PC-9 (cell line): ENCODE measurements around the gene KIF17. TPM values are rescaled to one million over a fixed set of nuclear protein-coding genes. Genes with fewer than 3 reads are reported as not detected.

Source experiments
- BruUV-seq: library from RNA; stranded (reverse); fragments of 400-500 nt; replicated peaks from 2 replicates; lab custom pipeline; 2021; lab: Mats Ljungman, UMichigan
- CTCF ChIA-PET: fragments of 300-600 bp; sonication (Branson Sonifier 250); formaldehyde crosslinking; loops from one replicate; lab custom pipeline; 2022; ENCODE audit warnings: antibody characterized with exemption; lab: Charles Lee
- POLR2A ChIA-PET: fragments of 300-600 bp; sonication (Branson Sonifier 250); formaldehyde crosslinking; loops from one replicate; lab custom pipeline; 2022; ENCODE audit warnings: antibody characterized with exemption; ENCODE audit not compliant: unreplicated experiment; lab: Charles Lee
- DNase-seq, 2 experiments: peaks; one replicate each; pipeline versions ENCODE4 v3.0.0 to v3.0.0-alpha.2; 2015 to 2022; ENCODE audit warnings: mixed read lengths in 1 of 2
- H2AFZ ChIP-seq: fragments of 200-600 bp; sonication (generic); 2 replicates; pipeline ENCODE4 v1.8.1; 2017; ENCODE audit warnings: antibody characterized with exemption
- H3F3A ChIP-seq: fragments of 200-600 bp; sonication (generic); 2 replicates; pipeline ENCODE4 v1.8.1; 2017; ENCODE audit warnings: antibody characterized with exemption, mild to moderate bottlenecking, low read depth; ENCODE audit not compliant: insufficient read depth
- H3K27ac ChIP-seq: fragments of 200-600 bp; sonication (generic); 2 replicates; pipeline ENCODE4 v1.6.1; 2016; ENCODE audit warnings: mixed run types
- H3K27me3 ChIP-seq: fragments of 200-600 bp; sonication (generic); 2 replicates; pipeline ENCODE4 v1.6.1; 2016; ENCODE audit warnings: low read depth, mixed run types; ENCODE audit not compliant: insufficient read depth
- H3K36me3 ChIP-seq: fragments of 200-600 bp; sonication (generic); 2 replicates; pipeline ENCODE4 v1.6.1; 2016; ENCODE audit warnings: low read depth, mixed run types
- H3K4me1 ChIP-seq: fragments of 200-600 bp; sonication (generic); replicated peaks from 2 replicates; pipeline ENCODE4 v1.6.1; 2016; ENCODE audit warnings: mixed run types; ENCODE audit not compliant: insufficient read depth
- H3K4me2 ChIP-seq: fragments of 200-600 bp; sonication (generic); 2 replicates; pipeline ENCODE4 v1.6.1; 2017; ENCODE audit warnings: mixed run types
- H3K4me3 ChIP-seq: fragments of 200-600 bp; sonication (generic); 2 replicates; pipeline ENCODE4 v1.6.1; 2016; ENCODE audit warnings: mixed run types
- H3K79me2 ChIP-seq: fragments of 200-600 bp; sonication (generic); 2 replicates; pipeline ENCODE4 v1.6.1; 2017; ENCODE audit warnings: low read depth, mixed run types
- H3K9me2 ChIP-seq: fragments of 200-600 bp; sonication (generic); 2 replicates; pipeline ENCODE4 v1.8.1; 2017; ENCODE audit warnings: mild to moderate bottlenecking; ENCODE audit not compliant: insufficient read depth
- H3K9me3 ChIP-seq: fragments of 200-600 bp; sonication (generic); 2 replicates; pipeline ENCODE4 v1.8.1; 2016; ENCODE audit warnings: low read depth; ENCODE audit not compliant: insufficient read depth
- H4K20me1 ChIP-seq: fragments of 200-600 bp; sonication (generic); 2 replicates; pipeline ENCODE4 v1.8.1; 2017; ENCODE audit not compliant: insufficient read depth
- EZH2 ChIP-seq: fragments of 200-600 bp; sonication (generic); IDR thresholded peaks from 2 replicates; pipeline ENCODE4 v1.8.0; 2017; ENCODE audit warnings: antibody characterized with exemption, low read depth
- intact Hi-C: fragments of 100-400 bp; cut with micrococcal nuclease; formaldehyde crosslinking; loops from one replicate; pipeline ENCODE4 v1.10.0; 2022; ENCODE audit not compliant: unreplicated experiment
- total RNA-seq: library from RNA; stranded (reverse); gene quantifications from 2 replicates; pipeline ENCODE4 v1.2.3, GENCODE V29; 2021
- TF ChIP-seq, protein P1 (sequence below): fragments of 200-600 bp; sonication (generic); conservative IDR thresholded peaks from 2 replicates; pipeline ENCODE4 v1.6.1; 2017; ENCODE audit warnings: mixed run types, antibody characterized with exemption, mild to moderate bottlenecking, moderate library complexity

Gene KIF17
- total RNA-seq, 1 experiment from 2014 or later = 1.2 TPM

DNA sequence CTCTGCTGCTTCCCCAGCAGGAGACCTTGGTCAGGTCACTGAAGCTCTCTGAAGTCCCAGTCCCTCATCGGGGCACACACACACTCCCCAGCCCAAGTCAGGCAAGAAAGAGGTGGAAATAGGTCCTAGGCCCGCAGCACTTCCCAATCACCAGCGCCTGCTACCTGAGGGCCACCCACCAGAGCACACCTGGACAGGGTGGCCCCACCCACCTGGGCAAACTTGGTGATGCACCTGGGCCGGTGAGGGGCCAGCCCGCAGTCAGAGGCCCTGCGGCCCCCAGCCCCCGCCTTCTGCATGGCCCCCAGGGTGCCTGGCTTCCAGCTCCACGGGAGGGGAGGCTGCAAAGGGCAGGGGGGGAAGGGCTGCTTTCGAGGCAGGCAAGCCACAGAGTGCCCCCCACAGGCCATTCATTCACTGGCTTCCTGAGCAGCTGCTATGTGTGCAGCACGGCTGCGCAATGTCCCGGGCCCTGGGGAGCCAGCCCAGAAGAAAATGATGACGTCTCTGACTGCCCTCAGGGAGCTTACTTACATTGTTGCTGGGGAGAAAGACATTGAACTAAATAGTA lies 10.0 kb upstream of the KIF17 start:
- Histone ChIP-seq H3K4me3 (no peak overlapping the region), H3K4me2 (no peak overlapping the region), H3K4me1 (no peaks in the 10 kb centered on the region), H3K27ac (no peak overlapping the region), H2AFZ (no peak overlapping the region), H3K9me2 (no peaks in the 10 kb centered on the region), H3K79me2 (no peaks in the 10 kb centered on the region), H4K20me1 (no peaks in the 10 kb centered on the region), H3F3A (no peaks in the 10 kb centered on the region; the same call in 1 of the 2 replicates), H3K9me3 (no peaks in the 10 kb centered on the region), H3K36me3 (no peaks in the 10 kb centered on the region), H3K27me3 (no peaks in the 10 kb centered on the region)
- CTCF ChIA-PET = no interaction called here
- DNase-seq = no peak
- POLR2A ChIA-PET = no interaction called here
- no peak for TF ChIP-seq EZH2
- TF ChIP-seq, protein P1, sequence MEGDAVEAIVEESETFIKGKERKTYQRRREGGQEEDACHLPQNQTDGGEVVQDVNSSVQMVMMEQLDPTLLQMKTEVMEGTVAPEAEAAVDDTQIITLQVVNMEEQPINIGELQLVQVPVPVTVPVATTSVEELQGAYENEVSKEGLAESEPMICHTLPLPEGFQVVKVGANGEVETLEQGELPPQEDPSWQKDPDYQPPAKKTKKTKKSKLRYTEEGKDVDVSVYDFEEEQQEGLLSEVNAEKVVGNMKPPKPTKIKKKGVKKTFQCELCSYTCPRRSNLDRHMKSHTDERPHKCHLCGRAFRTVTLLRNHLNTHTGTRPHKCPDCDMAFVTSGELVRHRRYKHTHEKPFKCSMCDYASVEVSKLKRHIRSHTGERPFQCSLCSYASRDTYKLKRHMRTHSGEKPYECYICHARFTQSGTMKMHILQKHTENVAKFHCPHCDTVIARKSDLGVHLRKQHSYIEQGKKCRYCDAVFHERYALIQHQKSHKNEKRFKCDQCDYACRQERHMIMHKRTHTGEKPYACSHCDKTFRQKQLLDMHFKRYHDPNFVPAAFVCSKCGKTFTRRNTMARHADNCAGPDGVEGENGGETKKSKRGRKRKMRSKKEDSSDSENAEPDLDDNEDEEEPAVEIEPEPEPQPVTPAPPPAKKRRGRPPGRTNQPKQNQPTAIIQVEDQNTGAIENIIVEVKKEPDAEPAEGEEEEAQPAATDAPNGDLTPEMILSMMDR = no peak
- no TSS peak for BruUV-seq
- intact Hi-C loops = no loop called here

DNA sequence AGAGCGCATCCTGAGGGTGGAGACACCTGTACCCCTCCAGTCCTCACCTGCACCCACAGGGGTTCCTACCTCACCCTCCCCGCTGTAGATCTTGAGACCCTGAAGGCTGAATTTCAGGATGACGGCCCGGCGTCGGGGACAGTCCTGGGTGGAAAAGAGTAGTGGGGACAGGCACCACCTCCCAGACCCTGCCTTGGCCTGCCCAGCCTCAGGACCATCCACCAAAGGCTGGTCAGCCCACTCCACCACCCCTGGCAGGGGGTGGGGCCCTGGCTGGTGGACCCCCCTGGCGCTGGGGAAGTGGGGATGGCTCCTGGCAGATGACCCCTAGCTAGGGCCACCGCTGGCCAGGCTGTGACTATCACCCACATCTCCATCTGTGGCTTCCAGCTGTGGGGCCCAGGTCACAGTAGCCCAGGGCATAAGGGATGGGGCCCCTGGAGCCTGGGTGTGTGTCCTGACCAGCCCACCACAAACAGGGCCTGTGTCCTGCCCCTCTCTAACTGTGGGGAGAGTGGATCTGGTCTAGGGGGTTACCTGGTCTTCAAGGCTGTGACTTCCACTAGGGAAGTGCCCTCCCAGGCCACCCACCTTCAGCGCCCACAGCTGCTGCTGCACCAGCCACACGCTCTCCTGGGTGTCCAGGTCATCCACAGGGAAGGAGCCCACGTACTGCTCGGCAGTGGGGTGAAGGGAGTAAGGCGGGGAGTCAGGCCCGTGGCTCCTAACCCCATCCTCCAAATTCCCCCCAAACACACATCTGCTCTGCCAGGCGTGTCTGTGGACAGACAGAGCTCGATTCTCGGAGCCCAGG lies 9.3 kb upstream of the KIF17 start:
- no peaks in the 10 kb centered on the region for H3K79me2 ChIP-seq
- H3K4me1 ChIP-seq = no peaks in the 10 kb centered on the region
- intact Hi-C loops = no loop called here
- H3K36me3 ChIP-seq = no peaks in the 10 kb centered on the region
- no TSS peak for BruUV-seq
- H3K4me3 ChIP-seq = no peak overlapping the region
- no peaks in the 10 kb centered on the region for H3K9me2 ChIP-seq
- H3K27ac ChIP-seq = no peak overlapping the region
- ChIA-PET CTCF (no interaction called here), POLR2A (no interaction called here)
- no peaks in the 10 kb centered on the region; the same call in 1 of the 2 replicates for H3F3A ChIP-seq
- TF ChIP-seq, protein P1 = no peak
- TF ChIP-seq EZH2 = no peak
- no peaks in the 10 kb centered on the region for H4K20me1 ChIP-seq
- H2AFZ ChIP-seq = no peak overlapping the region
- H3K27me3 ChIP-seq = no peaks in the 10 kb centered on the region
- no peak for DNase-seq
- no peaks in the 10 kb centered on the region for H3K9me3 ChIP-seq
- no peak overlapping the region for H3K4me2 ChIP-seq

DNA sequence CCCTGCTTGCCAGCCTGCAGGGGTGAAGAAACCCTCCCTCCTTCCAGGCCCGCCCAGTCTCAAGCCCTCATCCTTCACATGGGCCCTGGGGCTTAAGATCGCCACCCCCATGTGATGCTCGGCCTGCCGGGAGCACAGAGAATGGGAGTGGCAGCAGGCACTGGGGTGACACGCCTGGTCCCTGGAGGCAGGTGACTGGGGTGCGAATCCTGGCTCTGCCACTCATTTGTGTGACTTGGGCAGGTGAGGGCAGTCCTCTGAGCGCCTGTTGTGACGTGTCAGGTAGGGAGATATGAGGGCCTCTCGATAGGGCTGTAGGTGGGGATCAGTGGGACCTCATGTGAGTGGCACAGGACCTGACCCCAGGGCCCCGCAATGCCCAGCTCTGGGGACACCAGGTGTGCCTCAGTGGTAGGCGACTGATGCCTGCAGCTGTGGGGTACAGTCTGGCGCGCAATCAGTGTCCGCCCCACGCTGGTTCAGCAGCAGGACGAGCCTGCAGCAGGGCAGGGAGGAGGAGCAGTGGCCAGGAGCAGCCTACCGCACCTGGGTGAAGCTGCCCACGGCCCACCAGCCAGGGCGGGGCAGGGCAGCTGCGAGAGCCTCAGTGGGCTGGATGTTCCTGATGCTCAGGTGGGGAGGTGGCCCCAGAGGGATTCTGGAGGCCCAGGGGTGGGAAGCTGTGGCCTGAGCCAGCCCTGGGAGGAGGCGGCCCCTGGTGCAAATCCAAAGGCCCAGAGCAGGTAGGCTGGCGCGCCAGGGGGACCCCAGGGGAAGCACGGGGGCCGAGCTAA lies 8.5 kb upstream of the KIF17 start:
- no peaks in the 10 kb centered on the region for H3K9me2 ChIP-seq
- no peaks in the 10 kb centered on the region for H4K20me1 ChIP-seq
- H3K27ac ChIP-seq = no peak overlapping the region
- no peaks in the 10 kb centered on the region for H3K9me3 ChIP-seq
- no peak overlapping the region for H3K4me3 ChIP-seq
- TF ChIP-seq EZH2 = no peak
- TF ChIP-seq, protein P1 = no peak
- intact Hi-C loops = no loop called here
- ChIA-PET CTCF (no interaction called here), POLR2A (no interaction called here)
- H3K79me2 ChIP-seq = no peaks in the 10 kb centered on the region
- no TSS peak for BruUV-seq
- H3K27me3 ChIP-seq = no peaks in the 10 kb centered on the region
- no peaks in the 10 kb centered on the region for H3K36me3 ChIP-seq
- H3K4me2 ChIP-seq = no peak overlapping the region
- no peak for DNase-seq
- no peaks in the 10 kb centered on the region for H3K4me1 ChIP-seq
- no peaks in the 10 kb centered on the region; the same call in 1 of the 2 replicates for H3F3A ChIP-seq
- H2AFZ ChIP-seq = no peak overlapping the region
